GM21515 (cell line): ENCODE data around the gene CLDN7.

Experiments used
- ATAC-seq: cut with Tn5 transposase; IDR thresholded peaks from one replicate; pipeline ENCODE4 v1.9.1; 2021; ENCODE audit not compliant: unreplicated experiment

CLDN7 gene

GRCh38 chr17:7238420-7239090 lies 23.7 kb downstream of the CLDN7 start:
- no peak for ATAC-seq

GRCh38 chr17:7237761-7238419 lies 24.4 kb downstream of the CLDN7 start:
- ATAC-seq: no peak

GRCh38 chr17:7237266-7237760 lies 25.0 kb downstream of the CLDN7 start:
- ATAC-seq: no peak

GRCh38 chr17:7236808-7237207 lies 25.5 kb downstream of the CLDN7 start:
- ATAC-seq: no peak

GRCh38 chr17:7235693-7236665 lies 26.3 kb downstream of the CLDN7 start:
- ATAC-seq: no peak

- peak; percentile 43 for ATAC-seq
These were observed 28.0 kb downstream of the CLDN7 start, which contains the start of gene DVL2 for GRCh38 chr17:7234083-7234951. DVL2 (minus strand) TSS chr17:7234517; CDS start chr17:7234262, 255 bp downstream.

- ATAC-seq: peak; percentile 0
These were observed 28.6 kb downstream of the CLDN7 start for GRCh38 chr17:7233701-7234082.

- no peak for ATAC-seq
These were observed 30.2 kb downstream of the CLDN7 start for GRCh38 chr17:7232114-7232513.

GRCh38 chr17:7229504-7229903 lies 32.8 kb downstream of the CLDN7 start:
- no peak for ATAC-seq

GRCh38 chr17:7228920-7229319 lies 33.4 kb downstream of the CLDN7 start:
- ATAC-seq: no peak

GRCh38 chr17:7226721-7227710 lies 35.3 kb downstream of the CLDN7 start:
- ATAC-seq: no peak

- no peak for ATAC-seq
These were observed 36.5 kb downstream of the CLDN7 start for GRCh38 chr17:7225711-7226331.

- ATAC-seq: no peak
These were observed 37.6 kb downstream of the CLDN7 start for GRCh38 chr17:7224661-7225111.

- no peak for ATAC-seq
These were observed 38.2 kb downstream of the CLDN7 start for GRCh38 chr17:7224110-7224509.

- ATAC-seq: no peak
These were observed 38.9 kb downstream of the CLDN7 start for GRCh38 chr17:7223375-7223774.

GRCh38 chr17:7222972-7223292 lies 39.3 kb downstream of the CLDN7 start:
- ATAC-seq: no peak

GRCh38 chr17:7222093-7222971 lies 39.9 kb downstream of the CLDN7 start:
- ATAC-seq: no peak
